ENCODE data around the gene DPP6. TPM values are rescaled to one million over a fixed set of nuclear protein-coding genes. Genes with fewer than 3 reads are reported as not detected.

Gene DPP6
- total RNA-seq, 2 experiments from 2014 or later = not detected

- Mint-ChIP-seq H3K9me3 (peaks cover 11% of the 10 kb centered on the region), H3K27me3 (no peaks in the 10 kb centered on the region), H3K27ac (no peak overlapping the region), H3K36me3 (ENCODE audit: low read depth) (no peaks in the 10 kb centered on the region), H3K4me1 (no peaks in the 10 kb centered on the region), H3K4me3 (no peak overlapping the region)
- ChIA-PET POLR2A (no interaction called here), CTCF (no interaction called here)
- no peak for DNase-seq
These were observed 201.6 kb downstream of the DPP6 start for GRCh38 chr7:154253810-154254209.

GRCh38 chr7:154255324-154255723 lies 203.1 kb downstream of the DPP6 start:
- peaks cover 15% of the 10 kb centered on the region for H3K9me3 Mint-ChIP-seq
- POLR2A ChIA-PET = no interaction called here
- no peaks in the 10 kb centered on the region for H3K36me3 Mint-ChIP-seq (ENCODE audit: low read depth)
- no peaks in the 10 kb centered on the region for H3K4me1 Mint-ChIP-seq
- no peak overlapping the region for H3K27ac Mint-ChIP-seq
- H3K27me3 Mint-ChIP-seq = no peaks in the 10 kb centered on the region
- CTCF ChIA-PET = no interaction called here
- DNase-seq = no peak
- no peak overlapping the region for H3K4me3 Mint-ChIP-seq

- Mint-ChIP-seq H3K9me3 (peaks cover 13% of the 10 kb centered on the region), H3K36me3 (ENCODE audit: low read depth) (no peaks in the 10 kb centered on the region), H3K4me1 (no peaks in the 10 kb centered on the region), H3K27me3 (no peaks in the 10 kb centered on the region), H3K27ac (no peak overlapping the region), H3K4me3 (no peak overlapping the region)
- POLR2A ChIA-PET = no interaction called here
- CTCF ChIA-PET = no interaction called here
- DNase-seq = no peak
These were observed 204.0 kb downstream of the DPP6 start for GRCh38 chr7:154256150-154256549.

- no peaks in the 10 kb centered on the region for H3K27me3 Mint-ChIP-seq
- H3K36me3 Mint-ChIP-seq (ENCODE audit: low read depth) = no peaks in the 10 kb centered on the region
- no peak for DNase-seq
- H3K27ac Mint-ChIP-seq = no peak overlapping the region
- H3K4me3 Mint-ChIP-seq = no peak overlapping the region
- H3K4me1 Mint-ChIP-seq = no peaks in the 10 kb centered on the region
- ChIA-PET POLR2A (no interaction called here), CTCF (no interaction called here)
- H3K9me3 Mint-ChIP-seq = peaks cover 16% of the 10 kb centered on the region
These were observed 207.2 kb downstream of the DPP6 start for GRCh38 chr7:154259396-154259795.

- no peak overlapping the region for H3K27ac Mint-ChIP-seq
- no peaks in the 10 kb centered on the region for H3K36me3 Mint-ChIP-seq (ENCODE audit: low read depth)
- no peak for DNase-seq
- H3K9me3 Mint-ChIP-seq = peaks cover 8% of the 10 kb centered on the region
- POLR2A ChIA-PET = no interaction called here
- no peaks in the 10 kb centered on the region for H3K4me1 Mint-ChIP-seq
- H3K4me3 Mint-ChIP-seq = no peak overlapping the region
- H3K27me3 Mint-ChIP-seq = no peaks in the 10 kb centered on the region
- CTCF ChIA-PET = no interaction called here
These were observed 235.2 kb downstream of the DPP6 start for GRCh38 chr7:154287356-154287755.

GRCh38 chr7:154289119-154289518 lies 236.9 kb downstream of the DPP6 start:
- Mint-ChIP-seq H3K4me3 (no peak overlapping the region), H3K36me3 (ENCODE audit: low read depth) (no peaks in the 10 kb centered on the region), H3K9me3 (peaks cover 7% of the 10 kb centered on the region), H3K4me1 (no peaks in the 10 kb centered on the region), H3K27ac (no peak overlapping the region), H3K27me3 (no peaks in the 10 kb centered on the region)
- DNase-seq = no peak
- CTCF ChIA-PET = no interaction called here
- POLR2A ChIA-PET = no interaction called here

GRCh38 chr7:154296443-154296842 lies 244.2 kb downstream of the DPP6 start:
- Mint-ChIP-seq H3K36me3 (ENCODE audit: low read depth) (no peaks in the 10 kb centered on the region), H3K27ac (no peak overlapping the region), H3K4me1 (no peaks in the 10 kb centered on the region), H3K27me3 (no peaks in the 10 kb centered on the region), H3K9me3 (peaks cover 6% of the 10 kb centered on the region), H3K4me3 (no peak overlapping the region)
- POLR2A ChIA-PET = no interaction called here
- CTCF ChIA-PET = no interaction called here
- DNase-seq = no peak

- Mint-ChIP-seq H3K4me3 (no peak overlapping the region), H3K27me3 (no peaks in the 10 kb centered on the region), H3K27ac (no peak overlapping the region), H3K9me3 (peaks cover 6% of the 10 kb centered on the region), H3K4me1 (no peaks in the 10 kb centered on the region), H3K36me3 (ENCODE audit: low read depth) (no peaks in the 10 kb centered on the region)
- no peak for DNase-seq
- POLR2A ChIA-PET = no interaction called here
- CTCF ChIA-PET = no interaction called here
These were observed 247.5 kb downstream of the DPP6 start for GRCh38 chr7:154299736-154300135.

GRCh38 chr7:154302380-154302779 lies 250.2 kb downstream of the DPP6 start:
- ChIA-PET POLR2A (no interaction called here), CTCF (no interaction called here)
- Mint-ChIP-seq H3K36me3 (ENCODE audit: low read depth) (no peaks in the 10 kb centered on the region), H3K27me3 (no peaks in the 10 kb centered on the region), H3K9me3 (peaks cover 6% of the 10 kb centered on the region), H3K4me3 (no peak overlapping the region), H3K27ac (no peak overlapping the region), H3K4me1 (no peaks in the 10 kb centered on the region)
- DNase-seq = no peak

GRCh38 chr7:154304231-154304630 lies 252.0 kb downstream of the DPP6 start:
- Mint-ChIP-seq H3K36me3 (ENCODE audit: low read depth) (no peaks in the 10 kb centered on the region), H3K27me3 (no peaks in the 10 kb centered on the region), H3K4me3 (no peak overlapping the region), H3K9me3 (peaks cover 4% of the 10 kb centered on the region), H3K4me1 (no peaks in the 10 kb centered on the region), H3K27ac (no peak overlapping the region)
- ChIA-PET POLR2A (no interaction called here), CTCF (no interaction called here)
- no peak for DNase-seq

- Mint-ChIP-seq H3K36me3 (ENCODE audit: low read depth) (no peaks in the 10 kb centered on the region), H3K27me3 (no peaks in the 10 kb centered on the region), H3K27ac (no peak overlapping the region), H3K9me3 (peaks cover 4% of the 10 kb centered on the region), H3K4me1 (no peaks in the 10 kb centered on the region), H3K4me3 (no peak overlapping the region)
- ChIA-PET POLR2A (no interaction called here), CTCF (no interaction called here)
- no peak for DNase-seq
These were observed 252.8 kb downstream of the DPP6 start for GRCh38 chr7:154304740-154305700.

- Mint-ChIP-seq H3K27me3 (no peaks in the 10 kb centered on the region), H3K4me3 (no peak overlapping the region), H3K27ac (no peak overlapping the region), H3K36me3 (ENCODE audit: low read depth) (no peaks in the 10 kb centered on the region), H3K4me1 (no peaks in the 10 kb centered on the region), H3K9me3 (peaks cover 4% of the 10 kb centered on the region)
- CTCF ChIA-PET = no interaction called here
- no peak for DNase-seq
- POLR2A ChIA-PET = no interaction called here
These were observed 253.8 kb downstream of the DPP6 start for GRCh38 chr7:154306036-154306435.

GRCh38 chr7:154308928-154309327 lies 256.7 kb downstream of the DPP6 start:
- ChIA-PET POLR2A (no interaction called here), CTCF (no interaction called here)
- Mint-ChIP-seq H3K27me3 (no peaks in the 10 kb centered on the region), H3K36me3 (ENCODE audit: low read depth) (no peaks in the 10 kb centered on the region), H3K4me1 (no peaks in the 10 kb centered on the region), H3K4me3 (no peak overlapping the region), H3K9me3 (no peaks in the 10 kb centered on the region), H3K27ac (no peak overlapping the region)
- DNase-seq = no peak

- no peaks in the 10 kb centered on the region for H3K27me3 Mint-ChIP-seq
- ChIA-PET POLR2A (no interaction called here), CTCF (no interaction called here)
- no peak overlapping the region for H3K4me3 Mint-ChIP-seq
- H3K9me3 Mint-ChIP-seq = no peaks in the 10 kb centered on the region
- DNase-seq = no peak
- H3K36me3 Mint-ChIP-seq (ENCODE audit: low read depth) = no peaks in the 10 kb centered on the region
- H3K4me1 Mint-ChIP-seq = no peaks in the 10 kb centered on the region
- H3K27ac Mint-ChIP-seq = no peak overlapping the region
These were observed 257.9 kb downstream of the DPP6 start for GRCh38 chr7:154310114-154310513.

All from activated CD4-positive, alpha-beta T cell treated with anti-CD3 and anti-CD28 coated beads, Interleukin-2, amount 10 ng/mL, durations not matched to agents 7 days and 5 days (primary cell).